Embryonic facial prominence (tissue), 1 donor: ENCODE data around the gene ALDH2.
"Not testable (repeated sequence)": the region's sequence is repeated elsewhere in the genome, so short reads cannot be mapped to it uniquely, and the experiment has no call there.

ENCODE experiments used
- DNase-seq: peaks from one replicate; pipeline ENCODE4 v3.0.0-alpha.2; 2016; ENCODE audit errors: extremely low spot score

Gene ALDH2

GRCh38 chr12:111788178-111788654, 21.5 kb downstream of the ALDH2 start:
- DNase-seq = no peak

DNA sequence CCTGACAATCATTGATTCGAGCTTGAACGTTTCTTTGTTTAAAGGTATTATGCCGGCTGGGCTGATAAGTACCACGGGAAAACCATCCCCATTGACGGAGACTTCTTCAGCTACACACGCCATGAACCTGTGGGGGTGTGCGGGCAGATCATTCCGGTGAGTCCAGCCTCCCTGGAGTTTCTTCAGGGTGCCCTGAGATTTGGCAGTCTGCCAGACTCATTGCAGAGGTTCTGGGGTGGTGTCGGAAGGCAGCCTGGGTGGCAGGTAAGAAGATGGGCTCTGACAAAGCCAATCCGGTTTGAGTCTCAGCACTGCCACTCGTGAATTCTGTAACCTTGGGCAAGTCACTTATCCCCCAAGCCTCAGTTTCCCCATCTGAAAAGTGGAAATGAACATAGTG, 23.0 kb downstream of the ALDH2 start:
- no peak for DNase-seq

- DNase-seq = no peak
Observed at GRCh38 chr12:111791507-111791906, 24.8 kb downstream of the ALDH2 start.

DNA sequence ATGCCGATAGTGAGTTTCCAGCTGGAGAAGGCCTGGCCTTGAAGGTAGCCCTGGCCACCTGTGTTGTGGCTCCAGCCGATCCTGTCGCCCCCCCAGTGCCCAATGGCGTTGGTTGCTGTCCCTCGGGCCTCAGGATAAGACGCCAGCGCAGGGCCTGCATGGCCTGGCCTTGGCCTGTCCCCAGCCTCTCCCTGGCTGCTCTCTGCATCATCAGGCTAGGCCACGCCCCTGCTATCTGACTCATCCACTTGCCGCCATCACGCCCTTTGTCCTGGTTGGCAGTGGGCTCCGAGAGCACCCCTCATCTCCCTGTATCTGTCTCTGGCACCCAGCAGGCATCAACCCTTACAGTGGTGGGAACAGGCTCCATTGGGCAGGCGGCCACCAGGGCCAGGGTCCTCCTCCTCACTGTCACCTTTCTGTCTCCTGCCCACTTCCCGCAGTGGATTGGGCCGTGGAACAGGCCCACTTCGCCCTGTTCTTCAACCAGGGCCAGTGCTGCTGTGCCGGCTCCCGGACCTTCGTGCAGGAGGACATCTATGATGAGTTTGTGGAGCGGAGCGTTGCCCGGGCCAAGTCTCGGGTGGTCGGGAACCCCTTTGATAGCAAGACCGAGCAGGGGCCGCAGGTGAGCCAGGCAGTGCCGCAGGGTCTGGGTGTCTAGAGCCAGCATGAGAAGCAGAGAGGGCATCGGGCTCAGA, 25.6 kb downstream of the ALDH2 start:
- DNase-seq = no peak

- no peak for DNase-seq
Observed at GRCh38 chr12:111792856-111793235, 26.1 kb downstream of the ALDH2 start.

DNA sequence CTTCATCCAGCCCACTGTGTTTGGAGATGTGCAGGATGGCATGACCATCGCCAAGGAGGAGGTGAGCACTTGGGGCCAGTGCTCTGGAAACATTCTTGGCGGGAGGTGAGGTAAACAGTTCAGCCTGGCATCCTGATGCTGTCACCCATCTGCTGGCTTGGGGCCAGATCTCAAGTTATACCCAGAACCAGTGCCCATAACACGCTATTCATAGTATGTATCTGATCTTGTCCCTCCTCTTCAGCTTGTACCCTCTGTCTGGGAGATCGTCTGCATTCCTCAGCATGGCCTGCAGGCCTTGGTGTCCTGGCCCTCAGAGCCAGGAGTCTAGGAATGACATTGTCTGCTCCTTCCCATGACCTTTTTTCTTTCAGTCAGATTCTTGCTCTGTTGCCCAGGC, 31.4 kb downstream of the ALDH2 start:
- no peak for DNase-seq

GRCh38 chr12:111799758-111800157, 33.0 kb downstream of the ALDH2 start:
- DNase-seq = no peak

DNA sequence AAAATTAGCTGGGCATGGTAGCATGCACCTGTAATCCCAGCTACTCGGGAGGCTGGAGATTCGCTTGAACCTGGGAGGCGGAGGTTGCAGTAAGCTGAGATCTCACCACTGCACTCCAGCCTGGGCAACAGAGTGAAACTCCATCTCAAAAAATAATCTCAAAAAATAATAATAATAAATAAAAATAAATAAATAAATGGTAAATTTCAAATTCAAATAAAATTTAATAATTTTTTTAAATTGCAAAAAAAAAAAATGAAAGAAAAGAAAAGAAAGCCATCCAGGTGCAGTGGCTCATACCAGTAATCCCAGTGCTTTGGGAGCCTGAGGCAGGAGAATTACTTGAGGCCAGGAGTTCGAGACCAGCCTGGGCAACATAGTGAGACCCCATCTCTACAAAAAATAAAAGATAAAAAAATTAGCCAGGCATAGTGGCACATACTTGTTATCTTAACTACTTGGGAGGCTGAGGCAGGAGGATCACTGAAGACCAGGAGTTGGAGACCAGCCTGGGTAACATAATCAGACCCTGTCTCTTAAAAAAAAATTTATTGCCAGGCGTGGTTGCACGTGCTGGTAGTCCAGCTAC, 36.4 kb downstream of the ALDH2 start:
- DNase-seq = no peak

GRCh38 chr12:111803851-111804250, 37.1 kb downstream of the ALDH2 start:
- no peak for DNase-seq

GRCh38 chr12:111806304-111806703, 39.6 kb downstream of the ALDH2 start:
- no peak for DNase-seq

DNA sequence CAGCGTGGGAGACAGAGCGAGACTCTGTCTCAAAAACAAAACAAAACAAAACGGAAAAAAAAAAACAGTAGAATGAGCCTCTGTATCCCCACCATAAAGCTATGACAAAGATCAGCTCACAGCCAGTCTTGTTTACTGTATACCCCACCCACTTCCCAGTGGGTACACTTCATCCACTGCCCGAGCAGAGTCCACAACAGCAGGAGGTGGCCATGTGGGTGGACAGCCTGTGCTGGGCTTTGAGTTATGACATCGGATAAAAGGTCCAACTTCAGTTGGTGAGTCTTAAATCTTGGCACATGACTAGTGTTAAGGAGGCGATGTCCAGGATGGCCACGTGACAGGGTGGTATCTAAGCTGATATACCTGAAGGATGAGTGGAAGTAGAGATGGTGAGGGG, 40.5 kb downstream of the ALDH2 start:
- no peak for DNase-seq

- DNase-seq = peak; percentile 74
Observed at GRCh38 chr12:111812881-111813741, 46.4 kb downstream of the ALDH2 start.

- DNase-seq = no peak
Observed at GRCh38 chr12:111816065-111816615, 49.4 kb downstream of the ALDH2 start.

GRCh38 chr12:111816898-111817297, 50.2 kb downstream of the ALDH2 start:
- not testable (repeated sequence) for DNase-seq

GRCh38 chr12:111818340-111818739, 51.6 kb downstream of the ALDH2 start:
- no peak for DNase-seq

- DNase-seq = no peak
Observed at GRCh38 chr12:111819191-111820158, 52.7 kb downstream of the ALDH2 start.

- not testable (repeated sequence) for DNase-seq
Observed at GRCh38 chr12:111820828-111821227, 54.1 kb downstream of the ALDH2 start.

DNA sequence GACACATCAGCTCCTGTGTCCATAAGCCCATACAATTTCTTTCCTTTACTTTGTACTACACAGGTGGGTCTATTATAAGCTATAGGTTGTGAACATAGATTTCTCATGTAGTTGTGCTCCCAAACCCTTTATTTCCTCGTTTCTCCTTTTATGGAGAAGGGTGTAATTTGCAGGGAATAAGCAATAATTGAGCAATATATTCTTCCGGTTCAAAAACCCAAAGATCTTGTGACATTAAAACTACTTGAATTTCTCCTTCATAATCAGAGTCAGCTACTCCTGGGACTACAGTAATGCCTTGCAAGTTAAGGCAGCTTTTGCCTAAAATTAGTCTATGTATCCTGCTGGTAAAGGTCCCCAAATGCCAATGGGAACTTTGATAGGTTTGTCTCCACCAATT, 56.2 kb downstream of the ALDH2 start:
- DNase-seq = no peak

DNA sequence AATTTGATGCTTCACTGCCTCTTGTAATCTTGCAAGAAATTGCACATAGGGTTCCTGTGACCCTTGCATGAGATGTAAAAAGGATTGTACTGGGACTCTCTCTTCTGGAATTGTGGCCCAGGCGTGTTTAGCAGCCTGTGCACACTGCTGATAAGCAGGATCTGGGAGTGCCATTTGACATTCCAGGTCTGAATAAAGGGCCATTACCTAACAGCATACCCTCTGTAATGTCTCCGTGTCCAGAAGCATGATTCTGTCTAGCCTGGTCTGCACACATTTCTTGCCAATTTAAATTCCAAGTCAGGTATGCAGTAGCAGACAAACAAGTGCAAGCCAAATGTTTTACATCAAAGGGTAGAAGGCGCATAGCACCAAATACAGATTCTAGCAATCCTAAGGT, 57.2 kb downstream of the ALDH2 start:
- DNase-seq = no peak

- DNase-seq = not testable (repeated sequence)
Observed at GRCh38 chr12:111824312-111824711, 57.6 kb downstream of the ALDH2 start.

GRCh38 chr12:111825509-111825908, 58.8 kb downstream of the ALDH2 start:
- no peak for DNase-seq
